GM12872 (cell line): ENCODE results near the gene GFI1B.

ENCODE experiments used
- TF ChIP-seq, protein P1 (sequence below): IDR thresholded peaks from 3 replicates; pipeline ENCODE4 v1.5.1; 2011; ENCODE audit warnings: low read depth, mild to moderate bottlenecking, low read length, moderate library complexity; ENCODE audit not compliant: insufficient read depth

Gene GFI1B

DNA sequence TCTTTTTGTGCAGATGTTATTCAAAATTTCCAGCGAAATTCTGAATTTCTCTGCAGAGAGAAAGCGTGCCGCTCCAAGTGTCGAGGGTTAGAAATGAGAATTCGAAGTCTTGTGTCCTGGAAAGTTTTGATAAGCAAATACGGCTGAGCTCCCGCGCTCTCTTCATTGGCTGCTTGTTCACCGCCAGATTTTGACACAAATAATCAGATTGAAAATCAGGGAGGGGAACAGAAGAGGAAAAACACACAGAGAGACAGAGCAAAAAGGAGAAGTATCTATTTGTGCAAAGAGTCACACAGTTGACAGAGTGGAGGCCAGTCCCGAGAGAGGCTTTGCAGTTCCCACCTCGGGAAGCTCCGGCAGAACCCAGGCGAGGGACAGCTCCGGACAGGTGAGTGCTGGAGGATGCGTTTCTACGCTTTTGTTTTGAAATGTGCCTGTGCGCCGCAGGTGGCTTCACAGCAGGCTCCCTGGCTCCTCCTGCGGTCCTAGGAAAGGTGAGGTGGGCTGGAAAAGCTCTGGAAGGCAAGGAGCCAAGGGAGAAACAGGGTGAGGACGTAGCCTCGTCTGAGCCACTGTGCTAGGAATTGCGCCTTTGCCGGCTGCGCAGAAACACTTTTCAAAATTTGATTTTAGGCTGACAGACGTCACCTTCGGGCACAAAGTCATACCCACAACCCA lies at the start of gene GFI1B:
Gene GFI1B, plus strand, starts transcription at position 244 of the 681 bp plus-strand sequence. CDS start 7,985 bp downstream, outside the sequence.
- TF ChIP-seq, protein P1, sequence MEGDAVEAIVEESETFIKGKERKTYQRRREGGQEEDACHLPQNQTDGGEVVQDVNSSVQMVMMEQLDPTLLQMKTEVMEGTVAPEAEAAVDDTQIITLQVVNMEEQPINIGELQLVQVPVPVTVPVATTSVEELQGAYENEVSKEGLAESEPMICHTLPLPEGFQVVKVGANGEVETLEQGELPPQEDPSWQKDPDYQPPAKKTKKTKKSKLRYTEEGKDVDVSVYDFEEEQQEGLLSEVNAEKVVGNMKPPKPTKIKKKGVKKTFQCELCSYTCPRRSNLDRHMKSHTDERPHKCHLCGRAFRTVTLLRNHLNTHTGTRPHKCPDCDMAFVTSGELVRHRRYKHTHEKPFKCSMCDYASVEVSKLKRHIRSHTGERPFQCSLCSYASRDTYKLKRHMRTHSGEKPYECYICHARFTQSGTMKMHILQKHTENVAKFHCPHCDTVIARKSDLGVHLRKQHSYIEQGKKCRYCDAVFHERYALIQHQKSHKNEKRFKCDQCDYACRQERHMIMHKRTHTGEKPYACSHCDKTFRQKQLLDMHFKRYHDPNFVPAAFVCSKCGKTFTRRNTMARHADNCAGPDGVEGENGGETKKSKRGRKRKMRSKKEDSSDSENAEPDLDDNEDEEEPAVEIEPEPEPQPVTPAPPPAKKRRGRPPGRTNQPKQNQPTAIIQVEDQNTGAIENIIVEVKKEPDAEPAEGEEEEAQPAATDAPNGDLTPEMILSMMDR = no peak

DNA sequence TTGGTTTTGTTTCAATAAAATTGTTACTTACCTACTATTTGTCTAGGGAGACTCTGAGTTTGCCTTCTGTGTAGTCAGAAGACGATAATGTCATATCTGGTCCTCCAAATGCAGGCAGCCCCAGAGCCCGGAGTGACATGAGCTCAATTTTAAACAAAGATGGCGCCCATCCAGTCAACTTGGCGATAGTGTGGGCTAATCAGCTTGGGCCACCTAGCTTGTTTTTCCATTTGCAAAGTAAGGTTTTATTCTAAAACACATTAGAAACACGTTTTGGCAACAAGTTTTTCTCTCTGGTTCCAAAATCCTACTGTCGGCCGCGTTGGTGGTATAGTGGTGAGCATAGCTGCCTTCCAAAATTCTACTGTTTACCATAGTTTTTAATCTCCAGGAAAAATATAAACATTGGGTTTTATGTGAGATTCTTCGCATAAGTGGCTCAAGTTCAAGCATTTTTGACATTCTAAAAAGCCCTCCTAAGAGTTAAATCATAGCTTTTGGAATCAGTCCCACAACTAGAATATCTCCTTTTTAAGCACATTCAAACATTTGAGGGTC lies 47.2 kb upstream of the GFI1B start:
- TF ChIP-seq, protein P1 = no peak

DNA sequence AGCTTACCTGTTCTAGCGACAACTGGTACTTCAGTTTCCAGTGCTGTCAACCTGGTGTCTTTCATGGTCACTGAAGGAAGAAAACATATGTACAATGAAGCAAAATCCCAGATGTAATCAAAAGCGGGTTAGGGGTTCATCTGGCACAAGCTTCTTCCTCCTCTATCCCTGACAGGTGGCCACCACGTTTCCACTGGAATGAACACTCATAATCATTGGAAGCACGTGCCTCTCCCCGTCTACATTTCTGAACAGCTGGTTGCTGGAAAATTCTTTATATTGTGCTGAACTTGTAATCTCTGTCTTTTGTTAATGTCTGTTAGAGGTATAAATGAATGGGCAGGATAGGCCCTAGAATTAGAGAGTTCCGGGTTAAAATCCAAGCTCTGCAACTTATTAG lies 43.5 kb upstream of the GFI1B start:
- TF ChIP-seq, protein P1 = no peak

DNA sequence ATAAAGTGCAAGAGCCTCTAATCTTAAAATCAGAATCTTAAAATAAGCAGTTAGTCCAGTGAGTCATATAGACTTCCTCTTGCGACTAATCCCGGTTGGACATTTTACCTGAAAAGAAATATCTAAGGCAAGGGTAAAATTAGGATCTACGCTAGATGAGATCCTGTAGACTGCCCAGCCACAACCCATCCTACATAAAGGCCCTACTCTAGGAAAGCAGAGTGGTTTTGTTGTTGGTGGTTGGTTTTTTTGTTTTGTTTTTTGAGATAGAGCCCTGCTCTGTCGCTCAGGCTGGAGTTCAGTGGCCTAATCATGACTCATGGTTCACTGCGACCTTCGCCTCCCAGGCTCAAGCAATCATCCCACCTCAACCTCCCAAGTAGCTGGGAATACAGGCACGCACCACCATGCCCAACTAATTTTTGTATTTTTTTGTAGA lies 41.0 kb upstream of the GFI1B start:
- TF ChIP-seq, protein P1 = no peak

DNA sequence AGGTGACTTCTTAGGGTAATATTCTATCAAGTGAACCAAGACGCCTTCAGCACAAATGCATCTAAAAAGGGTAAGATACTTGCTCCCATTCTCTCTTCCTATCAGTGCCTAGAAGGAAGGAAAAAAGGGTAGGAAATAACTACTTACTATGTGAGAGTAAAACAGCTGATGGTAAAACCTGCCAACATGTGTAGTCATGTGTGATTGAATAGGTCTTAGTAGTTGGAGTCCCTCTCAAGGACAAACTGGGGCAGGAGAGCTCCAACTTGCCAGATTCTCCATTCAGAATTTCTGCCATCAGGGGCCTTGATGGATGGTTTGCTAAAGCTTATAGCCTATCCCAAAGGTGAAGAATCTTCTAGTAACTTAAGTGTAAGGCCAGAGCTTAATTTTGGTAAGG lies 39.3 kb upstream of the GFI1B start:
- TF ChIP-seq, protein P1 = no peak

DNA sequence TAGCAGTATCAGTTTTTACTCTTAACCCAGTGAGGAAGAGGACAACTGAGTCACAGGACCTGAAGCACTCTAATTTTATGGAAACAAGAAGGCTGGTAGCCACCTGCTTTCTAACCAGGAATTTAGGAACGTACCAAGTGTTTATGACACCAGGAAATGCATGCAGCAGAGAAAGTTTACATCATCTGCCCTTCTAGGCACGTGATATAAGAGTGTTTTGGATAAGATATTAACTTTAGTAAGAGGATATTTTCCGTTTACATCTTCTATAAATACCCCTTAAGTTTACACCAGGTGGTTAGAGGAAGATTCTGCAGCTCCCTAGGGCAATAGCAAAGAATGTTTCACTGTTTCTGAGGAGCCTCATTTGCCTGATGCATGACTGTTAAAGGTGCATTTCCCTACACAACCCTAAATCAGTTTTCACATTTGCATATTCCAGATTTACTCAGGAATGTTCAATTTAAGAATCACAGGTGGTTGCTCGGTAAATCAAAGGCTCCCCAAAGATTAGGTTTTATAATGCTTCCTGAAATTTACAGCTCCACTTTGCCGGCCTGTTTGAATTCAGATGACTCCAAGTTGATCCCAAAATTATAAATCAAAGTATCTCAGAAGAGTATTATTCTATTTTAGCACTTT lies 35.8 kb upstream of the GFI1B start:
- TF ChIP-seq, protein P1 = no peak

DNA sequence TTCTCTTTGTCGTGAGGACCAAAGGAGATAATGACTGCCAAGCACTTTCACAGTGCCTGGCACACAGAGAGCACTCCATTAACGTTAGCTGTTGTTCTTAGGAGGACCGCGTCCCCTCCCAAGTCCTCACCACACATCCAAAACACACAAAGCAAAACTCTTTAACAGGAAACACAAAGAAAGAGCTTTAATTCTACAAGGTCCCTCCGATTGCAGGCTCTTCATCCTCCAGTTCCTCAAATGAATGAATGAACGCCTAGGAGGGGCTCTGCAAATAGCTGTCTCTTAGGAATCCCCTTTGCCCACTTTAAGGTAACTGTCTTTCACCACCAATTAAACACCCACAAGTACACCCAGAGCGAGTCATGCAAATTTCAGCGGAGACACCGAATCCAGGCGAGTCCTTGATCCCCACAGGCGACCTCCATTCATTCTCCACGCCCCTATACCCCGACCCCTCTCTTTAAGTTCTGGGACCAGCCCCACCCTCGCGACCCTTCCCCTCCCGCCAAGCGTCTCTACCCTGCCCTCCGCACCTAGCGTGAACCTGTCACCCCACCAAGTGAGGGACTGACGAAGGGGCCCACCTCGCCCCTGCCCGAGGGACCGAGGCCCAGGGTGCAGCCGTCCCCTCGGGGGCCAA lies 34.7 kb upstream of the GFI1B start:
- TF ChIP-seq, protein P1 = no peak
